ENCODE measurements around the gene KMT5C.
"Not testable (repeated sequence)": the region's sequence is repeated elsewhere in the genome, so short reads cannot be mapped to it uniquely, and the experiment has no call there.

The KMT5C gene

DNA sequence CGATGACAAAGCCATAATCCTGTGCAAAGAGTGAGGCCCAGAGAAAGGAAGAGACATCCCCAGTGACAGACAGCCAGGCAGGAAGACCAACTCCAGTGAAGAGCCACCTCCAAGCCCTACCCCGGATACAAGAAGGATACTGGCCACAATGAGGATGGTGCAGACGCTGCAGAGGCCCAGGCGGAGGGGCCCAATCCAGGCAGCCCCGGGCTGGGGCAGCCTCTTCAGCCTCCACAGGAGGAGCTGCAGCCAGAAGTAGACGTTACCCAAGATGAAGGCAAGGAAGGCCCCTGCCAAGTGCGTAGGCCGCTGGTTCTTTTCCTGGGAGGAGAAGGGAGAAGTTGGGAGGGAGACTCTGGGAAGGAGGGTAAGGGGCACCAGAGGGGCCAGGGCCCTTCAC, 23.0 kb upstream of the KMT5C start:
- DNase-seq (ENCODE audit: low spot score) = no peak

DNA sequence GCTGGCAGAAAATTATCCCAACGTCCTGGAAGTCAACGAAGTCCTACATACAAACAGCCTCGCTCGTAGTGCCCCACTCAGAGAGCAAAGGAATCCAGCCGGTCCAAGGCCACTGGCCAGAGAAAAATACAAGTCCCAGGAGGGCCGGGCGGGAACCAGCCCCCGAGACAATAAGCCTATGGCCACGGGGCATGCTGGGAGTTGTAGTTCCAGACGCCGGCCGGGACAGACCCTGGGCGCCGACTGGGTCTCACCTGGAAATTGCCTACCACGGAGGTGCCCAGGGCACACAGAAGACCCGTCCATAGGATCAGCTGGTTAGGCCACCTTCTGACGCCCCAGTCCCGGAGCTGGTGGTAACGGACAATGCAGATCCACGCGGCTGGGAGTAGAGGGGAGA, 19.9 kb upstream of the KMT5C start:
- no peak for DNase-seq (ENCODE audit: low spot score)

DNA sequence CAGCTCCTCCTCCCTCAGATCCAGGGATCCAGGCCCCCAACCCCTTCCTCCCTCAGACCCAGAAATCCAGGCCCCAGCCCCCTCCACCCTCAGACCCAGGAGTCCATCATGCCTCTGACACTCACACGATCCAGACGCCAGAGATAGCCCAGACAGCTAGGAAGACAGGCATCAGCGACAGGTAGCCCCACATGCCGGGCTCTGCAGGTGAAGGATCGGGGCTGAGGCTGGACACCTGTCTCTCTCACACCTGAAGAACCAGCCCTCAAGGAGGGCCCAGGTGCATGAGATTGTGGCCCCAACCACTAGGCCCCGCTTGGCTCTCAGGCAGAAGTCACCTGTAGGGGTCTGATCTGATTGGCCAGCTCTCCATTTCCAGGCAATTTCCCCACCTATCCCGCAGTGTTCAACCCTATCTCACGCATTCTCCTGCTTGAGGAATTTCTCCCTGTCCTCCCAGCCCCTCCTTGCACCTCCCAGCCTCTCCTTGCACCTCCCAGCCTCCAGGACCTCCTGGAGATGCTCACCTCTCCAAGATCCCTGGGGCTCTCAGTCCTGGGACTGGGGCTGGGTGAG, 18.7 kb upstream of the KMT5C start:
- no peak for DNase-seq (ENCODE audit: low spot score)

DNA sequence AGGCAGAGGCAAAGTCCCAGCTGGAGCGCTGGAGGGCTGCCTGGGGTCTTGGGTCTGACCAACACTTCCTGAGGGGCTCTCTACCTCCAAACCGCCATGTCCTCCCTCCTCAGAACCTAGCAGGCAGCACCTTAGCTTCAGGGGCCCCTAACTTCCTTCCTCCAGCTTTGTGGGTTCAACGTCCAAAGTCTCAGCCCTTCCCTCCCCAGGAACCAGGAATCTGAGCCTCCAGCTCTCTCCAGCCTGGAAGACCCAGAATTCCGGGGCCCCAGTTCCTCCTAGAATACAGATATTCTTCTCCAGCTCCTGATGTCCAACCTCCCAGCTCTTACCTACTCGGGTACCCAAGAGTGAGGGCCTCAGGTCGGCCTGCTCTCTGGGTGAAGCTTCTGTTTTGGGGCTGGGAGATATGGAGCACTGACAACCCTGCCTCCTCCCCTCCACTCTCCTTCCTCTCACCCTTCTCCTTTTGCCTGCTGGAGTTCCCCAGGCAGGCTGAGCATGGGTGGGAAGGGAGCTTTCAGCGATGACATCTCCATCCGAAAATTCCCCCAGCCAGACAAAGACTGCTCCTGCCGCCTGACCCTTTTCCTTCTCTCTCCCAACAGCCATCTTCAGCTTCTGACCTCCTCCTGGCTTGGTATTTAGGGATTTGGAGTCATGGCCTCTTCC, 18.1 kb upstream of the KMT5C start:
- no peak for DNase-seq (ENCODE audit: low spot score)

DNA sequence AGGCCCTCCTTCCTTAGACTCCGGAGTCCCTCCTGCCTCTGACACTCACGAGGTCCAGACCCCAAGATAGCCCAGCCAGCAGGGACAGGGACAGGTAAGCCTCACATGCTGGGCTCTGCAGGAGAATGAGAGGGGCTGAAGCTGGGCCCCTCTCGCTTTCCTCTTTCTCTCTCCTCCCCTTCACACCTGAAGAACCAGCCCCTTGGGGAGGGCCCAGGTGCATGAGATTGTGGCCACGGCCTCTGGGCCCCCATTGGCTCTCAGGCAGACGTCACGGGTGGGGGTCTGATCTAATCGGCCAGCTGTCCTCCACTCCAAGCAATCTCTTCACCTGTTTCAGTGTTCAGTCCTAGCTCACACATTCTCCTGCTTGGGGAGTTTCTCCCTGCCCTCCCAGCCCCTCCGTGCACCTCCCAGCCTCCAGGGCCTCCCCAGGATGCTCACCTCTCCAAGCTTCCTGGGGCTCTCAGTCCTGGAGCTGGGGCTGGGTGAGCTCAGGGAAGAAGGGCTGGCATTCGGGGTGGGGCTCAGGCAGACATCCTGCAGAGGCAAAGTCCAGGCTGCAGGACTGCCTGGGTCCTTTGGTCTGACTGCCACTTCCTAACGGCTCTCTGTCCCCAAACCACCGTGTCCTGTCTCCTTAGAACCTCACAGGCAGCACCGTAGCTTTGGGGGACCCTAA, 17.3 kb upstream of the KMT5C start:
- DNase-seq (ENCODE audit: low spot score) = no peak

DNA sequence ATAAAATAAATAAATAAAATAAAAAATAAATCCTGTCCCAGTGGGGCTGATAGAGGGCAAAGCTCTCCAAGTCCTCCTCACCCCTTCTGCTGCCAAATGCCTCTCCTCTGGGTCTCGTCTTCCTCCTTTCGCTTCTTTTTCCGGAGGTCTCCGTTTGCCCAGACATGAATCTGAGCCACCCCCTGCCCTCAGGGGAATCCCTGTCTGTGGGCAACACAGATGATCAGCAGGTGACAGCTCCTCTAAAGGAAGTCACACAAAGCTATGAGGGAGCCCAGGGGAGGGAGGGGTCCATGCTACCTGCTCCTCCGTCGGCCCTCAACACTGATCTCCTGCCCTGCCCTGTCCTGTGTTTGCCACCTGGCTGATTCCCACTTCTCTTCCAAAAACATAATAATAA, 15.0 kb upstream of the KMT5C start:
- no peak for DNase-seq (ENCODE audit: low spot score)

DNA sequence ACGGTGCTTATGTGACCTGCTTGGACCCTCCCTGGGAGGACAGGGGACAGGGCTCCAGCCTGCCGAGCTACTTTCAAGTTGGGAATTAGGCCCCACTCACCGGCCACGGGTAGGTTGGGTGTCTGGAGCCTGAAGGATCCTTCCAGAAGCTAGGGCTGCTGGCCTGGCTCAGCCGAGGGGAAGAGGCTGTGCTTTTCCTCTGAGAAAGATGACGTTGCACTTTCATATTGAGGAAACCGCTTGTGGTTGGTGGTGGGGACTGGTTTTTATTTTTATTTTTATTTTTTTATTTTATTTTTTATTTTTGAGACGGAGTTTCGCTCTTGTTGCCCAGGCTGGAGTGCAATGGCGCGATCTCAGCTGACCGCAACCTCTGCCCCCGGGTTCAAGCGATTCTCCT, 14.5 kb upstream of the KMT5C start, which contains the start of gene TMEM150B:
Gene TMEM150B, minus strand, starts transcription at position 170 of the 400 bp plus-strand sequence. CDS start 4,305 bp downstream, outside the sequence.
- DNase-seq (ENCODE audit: low spot score) = no peak

DNA sequence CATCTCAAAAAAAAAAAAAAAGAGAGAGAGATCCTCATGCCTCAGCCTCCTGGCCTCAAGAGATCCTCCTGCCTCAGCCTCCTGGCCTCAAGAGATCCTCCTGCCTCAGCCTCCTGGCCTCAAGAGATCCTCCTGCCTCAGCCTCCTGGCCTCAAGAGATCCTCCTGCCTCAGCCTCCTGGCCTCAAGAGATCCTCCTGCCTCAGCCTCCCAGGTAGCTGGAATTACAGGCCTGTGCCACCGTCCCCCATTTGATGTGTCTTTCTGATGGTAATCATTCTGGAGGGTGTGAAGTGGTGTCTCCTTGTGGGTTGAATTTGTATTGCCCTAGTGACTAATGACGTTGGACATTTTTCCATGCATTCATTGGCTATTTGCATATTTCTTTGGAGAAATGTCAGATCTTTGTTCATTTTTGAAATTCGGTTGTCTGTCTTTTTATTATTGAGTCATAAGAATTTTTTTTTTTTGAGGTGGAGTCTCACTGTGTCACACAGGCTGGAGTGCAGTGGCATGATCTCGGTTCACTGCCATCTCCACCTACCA, 10.8 kb upstream of the KMT5C start:
- not testable (repeated sequence) for DNase-seq (ENCODE audit: low spot score)

DNA sequence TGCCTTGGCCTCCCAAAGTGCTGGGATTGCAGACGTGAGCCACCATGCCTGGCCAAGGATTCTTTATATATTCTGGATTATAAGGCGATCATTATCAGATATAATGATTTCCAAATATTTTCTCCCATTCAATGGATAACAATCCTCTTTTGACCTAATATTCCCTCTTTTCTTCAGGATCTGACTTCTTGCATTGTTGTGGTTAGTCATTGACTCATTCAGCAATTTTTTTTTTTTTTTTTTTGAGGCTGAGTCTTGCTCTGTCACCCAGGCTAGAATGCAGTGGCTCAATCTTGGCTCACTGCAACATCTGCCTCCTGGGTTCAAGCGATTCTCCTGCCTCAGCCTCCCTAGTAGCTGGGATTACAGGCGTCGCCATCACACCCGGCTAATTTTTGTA, 9.9 kb upstream of the KMT5C start:
- DNase-seq (ENCODE audit: low spot score) = not testable (repeated sequence)

DNA sequence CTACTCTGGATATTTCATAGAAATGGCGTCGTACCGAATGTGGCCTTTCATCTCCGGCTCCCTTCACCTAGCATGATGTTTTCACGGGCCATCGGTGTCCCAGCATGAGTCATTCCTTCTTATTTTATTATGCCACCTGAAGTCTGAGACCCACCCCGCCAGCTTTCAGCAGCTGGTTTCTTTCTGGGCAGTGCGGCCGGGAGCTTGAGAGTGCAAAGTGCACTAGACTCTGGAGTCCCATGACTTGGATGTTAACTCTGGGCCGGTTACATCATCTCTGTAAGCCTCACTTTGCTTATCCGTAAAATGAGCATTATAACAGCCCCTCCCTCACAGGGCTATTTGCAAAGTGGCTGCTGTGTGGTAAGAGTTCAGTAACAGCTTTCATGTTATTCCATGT, 5.8 kb upstream of the KMT5C start:
- no peak for DNase-seq (ENCODE audit: low spot score)

DNA sequence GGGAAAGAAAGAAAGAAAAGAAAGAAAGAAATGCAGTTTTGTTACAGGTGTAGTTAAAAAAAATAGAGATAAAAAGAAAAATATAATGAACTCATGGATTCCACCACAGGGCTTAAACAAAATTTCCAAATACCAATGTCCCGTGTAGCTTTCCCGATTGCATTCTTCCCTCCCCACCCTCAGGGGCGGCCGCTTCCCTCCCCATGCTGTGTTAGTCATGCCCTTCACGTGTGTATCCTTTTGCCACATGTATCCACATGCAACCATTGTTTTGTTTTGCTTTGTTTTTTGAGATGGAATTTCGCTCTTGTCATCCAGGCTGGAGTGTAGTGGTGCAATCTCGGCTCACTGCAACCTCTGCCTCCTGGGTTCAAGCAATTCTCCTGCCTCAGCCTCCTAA, 3.6 kb upstream of the KMT5C start:
- no peak for DNase-seq (ENCODE audit: low spot score)

DNA sequence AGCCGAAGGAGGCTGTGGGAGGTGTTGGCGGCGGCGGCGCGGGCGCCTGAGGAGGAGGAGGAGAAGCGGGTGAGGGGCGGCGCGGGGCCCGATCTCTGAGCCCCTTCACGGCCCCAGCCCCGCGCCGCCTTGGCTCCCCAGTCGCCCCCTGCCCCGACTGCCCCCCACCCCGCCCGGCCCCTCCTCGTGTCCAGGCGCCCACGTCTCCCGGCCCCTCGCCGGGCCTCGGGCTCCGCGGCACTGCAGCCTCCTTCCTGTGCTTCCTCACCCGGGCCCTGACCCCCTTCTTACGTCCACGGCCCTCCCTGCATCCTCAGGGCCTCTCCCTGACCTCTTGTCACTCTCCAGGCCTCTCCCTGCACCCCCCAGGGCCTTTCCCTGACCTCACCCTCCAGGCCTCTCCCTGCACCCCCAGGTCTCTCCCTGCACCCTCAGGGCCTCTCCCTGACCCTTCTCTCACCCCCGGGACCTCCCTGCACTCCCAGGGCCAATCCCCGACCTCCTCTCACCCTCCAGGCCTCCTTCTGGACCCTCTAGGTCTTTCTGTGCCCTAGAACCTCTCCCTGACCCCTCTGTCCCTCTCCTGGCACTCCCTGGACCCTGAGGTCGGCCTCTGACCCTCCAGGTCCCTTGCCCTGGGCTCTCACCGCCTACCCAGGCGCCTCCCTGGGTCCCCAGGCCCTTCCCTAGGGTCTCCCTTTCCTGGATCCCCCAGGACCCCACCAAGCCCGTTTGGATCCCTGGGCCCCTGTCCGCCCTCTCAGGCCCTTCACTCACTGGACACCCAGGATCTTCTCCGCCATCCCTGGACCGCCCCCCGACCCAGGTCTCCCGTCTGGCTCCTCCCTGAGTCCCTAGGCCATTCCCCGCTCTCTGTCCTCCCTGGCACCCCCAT, 460 bp downstream of the KMT5C start:
- no peak for DNase-seq (ENCODE audit: low spot score)

DNA sequence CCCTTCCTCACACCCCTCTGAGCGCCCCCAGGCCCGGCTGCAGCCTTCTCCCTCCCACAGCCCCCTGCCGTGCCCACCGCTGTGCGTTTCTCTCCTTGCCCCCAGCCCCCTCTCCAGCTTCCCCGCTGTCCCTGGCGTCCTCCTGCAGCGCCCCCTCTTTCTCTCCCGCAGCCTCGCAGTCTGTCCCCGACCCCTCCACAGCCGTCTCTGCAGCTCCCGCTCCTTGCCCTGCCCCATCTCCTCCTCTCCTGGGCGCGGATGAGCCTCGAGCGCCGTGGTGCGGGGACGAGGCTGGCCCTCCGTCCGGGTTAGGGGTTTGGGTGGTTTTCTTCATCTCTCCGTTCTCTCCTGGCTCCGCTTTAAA, 1.1 kb downstream of the KMT5C start:
- DNase-seq (ENCODE audit: low spot score) = no peak

DNA sequence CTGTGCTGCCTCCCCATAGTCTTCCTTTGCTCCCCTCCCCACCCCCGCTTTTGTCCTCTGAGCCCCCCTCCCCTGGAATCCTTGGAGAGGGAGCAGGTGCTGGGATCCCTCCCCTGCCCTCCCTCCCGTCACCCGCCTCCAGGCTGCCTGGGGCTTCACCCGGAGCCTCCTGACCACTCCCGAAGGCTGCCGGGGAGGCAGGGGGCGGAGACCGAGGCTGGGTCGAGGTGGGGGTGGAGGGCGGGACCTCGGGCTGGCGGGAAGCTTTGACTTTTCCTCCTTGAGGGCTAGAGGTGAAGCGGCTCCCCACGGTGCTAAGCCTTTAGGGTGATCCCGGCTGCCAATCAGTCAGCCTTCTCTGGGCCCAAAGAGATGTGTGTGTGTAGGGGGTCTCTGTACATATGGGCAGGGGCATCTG, 1.5 kb downstream of the KMT5C start:
- DNase-seq (ENCODE audit: low spot score) = peak; percentile 48

DNA sequence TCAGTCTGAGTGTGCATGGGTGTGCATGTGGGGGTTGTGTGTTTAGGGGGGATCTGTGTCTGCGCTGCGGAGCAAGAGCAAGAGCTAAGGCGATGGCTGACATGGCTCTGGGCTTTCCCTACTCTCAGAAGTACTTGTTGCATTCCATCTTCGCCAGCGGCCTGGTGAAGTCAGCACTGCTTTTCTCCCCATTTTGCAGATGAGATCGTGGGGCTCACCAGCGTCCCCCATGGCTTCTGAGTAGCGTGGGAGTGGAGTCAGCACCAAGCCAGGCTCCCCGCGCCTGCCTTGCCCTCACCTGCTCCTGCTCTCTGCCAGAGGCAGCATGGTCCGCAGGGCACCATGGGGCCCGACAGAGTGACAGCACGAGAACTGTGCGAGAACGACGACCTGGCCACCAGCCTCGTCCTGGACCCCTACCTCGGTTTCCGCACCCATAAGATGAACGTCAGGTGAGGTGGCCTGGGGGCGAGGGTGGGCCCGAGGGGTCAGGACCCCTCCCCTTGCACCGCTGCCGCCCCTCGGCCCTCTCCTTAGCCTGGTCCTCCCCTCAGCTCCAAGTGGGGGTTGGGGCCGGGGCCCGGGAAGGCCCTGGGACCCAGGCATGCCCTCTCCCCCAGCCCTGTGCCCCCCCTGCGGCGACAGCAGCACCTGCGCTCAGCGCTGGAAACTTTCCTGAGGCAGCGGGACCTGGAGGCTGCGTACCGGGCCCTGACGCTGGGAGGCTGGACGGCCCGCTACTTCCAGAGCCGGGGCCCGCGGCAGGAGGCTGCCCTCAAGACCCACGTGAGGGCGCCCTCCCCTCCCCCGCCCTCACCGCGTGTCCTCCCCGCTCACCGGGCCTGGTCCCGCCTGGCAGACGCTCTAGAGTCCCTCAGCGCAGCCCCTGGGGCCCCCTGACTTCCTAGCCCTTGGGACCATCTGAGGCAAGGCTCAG, 2.2 kb downstream of the KMT5C start:
- DNase-seq (ENCODE audit: low spot score) = no peak

DNA sequence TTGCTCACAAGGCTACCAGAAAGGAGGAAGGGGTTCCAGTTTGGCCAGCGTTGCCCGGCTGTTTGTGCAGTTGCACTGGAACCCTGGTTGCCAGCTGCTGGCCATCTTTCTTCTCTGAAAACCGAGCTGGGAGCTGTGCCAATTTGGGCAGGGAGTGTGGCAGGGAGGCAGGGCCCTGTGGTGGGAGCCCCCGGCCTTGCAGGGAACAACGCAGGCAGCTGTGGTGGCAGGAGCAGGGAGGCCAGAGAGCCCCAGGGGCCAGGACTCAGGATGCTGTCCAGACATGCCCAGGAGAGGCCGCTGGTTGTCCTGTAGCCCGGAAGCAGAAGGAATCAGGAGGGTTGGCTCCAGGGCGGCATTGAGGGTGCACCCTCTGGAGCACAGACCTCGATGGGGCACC, 4.8 kb downstream of the KMT5C start:
- no peak for DNase-seq (ENCODE audit: low spot score)

DNA sequence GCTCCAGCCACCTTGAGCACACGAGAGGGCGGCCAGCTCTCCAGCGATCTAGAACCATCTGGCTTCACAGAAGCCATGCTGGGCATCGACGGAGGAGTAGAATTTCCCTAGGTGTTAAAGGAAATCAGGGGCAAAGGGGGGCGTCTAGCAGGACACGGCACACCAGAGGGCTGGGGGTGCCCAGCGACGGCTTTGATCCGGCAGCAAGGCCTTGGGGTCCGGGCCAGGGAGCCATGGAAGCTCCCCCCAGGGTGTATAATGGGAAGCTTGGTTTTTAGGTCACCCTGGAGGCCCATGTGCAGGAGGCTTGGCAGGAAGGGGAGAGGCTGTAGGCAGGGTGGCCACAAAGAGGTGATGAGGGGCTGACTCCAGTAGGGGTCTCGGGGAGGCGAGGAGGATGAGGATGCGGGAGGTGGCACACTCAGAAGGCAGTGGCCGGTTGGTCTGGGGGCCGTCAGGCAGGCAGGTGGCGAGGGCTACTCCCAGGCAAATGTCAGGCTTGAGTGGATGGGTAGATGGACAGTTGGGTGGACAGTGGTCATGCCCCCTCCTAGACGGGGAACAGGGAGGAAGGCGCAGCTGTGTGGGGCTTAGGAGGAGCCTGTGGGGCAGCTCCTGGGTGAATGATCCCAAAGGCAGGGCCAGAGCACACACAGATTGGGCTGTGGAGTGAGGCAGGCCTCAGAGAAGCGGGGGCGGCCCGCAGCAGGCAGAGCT, 5.6 kb downstream of the KMT5C start:
- DNase-seq (ENCODE audit: low spot score) = no peak

DNA sequence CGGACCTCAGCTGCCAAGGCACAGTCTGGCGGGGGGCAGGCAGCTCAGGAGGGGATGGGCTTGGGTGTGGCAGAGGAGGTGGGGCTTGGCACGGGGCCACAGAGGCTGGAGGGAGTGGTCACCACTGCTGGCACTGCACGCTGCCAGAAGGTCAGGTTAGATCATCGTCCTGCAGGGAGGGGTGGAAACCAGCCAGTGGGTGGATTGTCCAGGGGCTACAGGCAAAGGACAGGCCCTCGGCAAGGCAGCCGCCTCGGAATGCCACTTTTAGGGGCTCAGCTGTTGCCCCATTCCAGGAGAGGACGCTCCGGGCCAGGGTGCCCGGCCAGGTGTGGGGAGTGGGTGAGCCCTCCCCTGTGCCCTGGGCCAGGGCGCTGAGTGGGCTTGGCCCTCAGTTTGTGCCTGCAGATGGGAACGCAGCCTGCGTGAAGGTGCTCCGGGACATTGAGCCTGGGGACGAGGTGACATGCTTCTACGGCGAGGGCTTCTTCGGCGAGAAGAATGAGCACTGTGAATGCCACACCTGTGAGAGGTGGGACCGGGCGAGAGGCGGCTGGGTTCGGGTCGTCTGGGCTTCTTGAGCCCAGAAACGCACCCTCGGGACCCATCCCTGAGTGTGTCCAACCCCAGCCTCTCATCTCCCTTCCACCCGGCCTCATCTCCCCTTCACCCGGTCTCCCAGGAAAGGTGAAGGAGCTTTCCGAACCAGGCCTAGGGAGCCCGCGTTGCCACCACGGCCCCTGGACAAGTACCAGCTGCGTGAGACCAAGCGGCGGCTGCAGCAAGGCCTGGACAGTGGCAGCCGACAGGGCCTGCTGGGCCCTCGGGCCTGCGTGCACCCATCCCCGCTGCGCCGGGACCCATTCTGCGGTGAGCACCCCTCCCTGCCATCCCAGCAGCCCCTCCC, 6.4 kb downstream of the KMT5C start:
- DNase-seq (ENCODE audit: low spot score) = no peak

DNA sequence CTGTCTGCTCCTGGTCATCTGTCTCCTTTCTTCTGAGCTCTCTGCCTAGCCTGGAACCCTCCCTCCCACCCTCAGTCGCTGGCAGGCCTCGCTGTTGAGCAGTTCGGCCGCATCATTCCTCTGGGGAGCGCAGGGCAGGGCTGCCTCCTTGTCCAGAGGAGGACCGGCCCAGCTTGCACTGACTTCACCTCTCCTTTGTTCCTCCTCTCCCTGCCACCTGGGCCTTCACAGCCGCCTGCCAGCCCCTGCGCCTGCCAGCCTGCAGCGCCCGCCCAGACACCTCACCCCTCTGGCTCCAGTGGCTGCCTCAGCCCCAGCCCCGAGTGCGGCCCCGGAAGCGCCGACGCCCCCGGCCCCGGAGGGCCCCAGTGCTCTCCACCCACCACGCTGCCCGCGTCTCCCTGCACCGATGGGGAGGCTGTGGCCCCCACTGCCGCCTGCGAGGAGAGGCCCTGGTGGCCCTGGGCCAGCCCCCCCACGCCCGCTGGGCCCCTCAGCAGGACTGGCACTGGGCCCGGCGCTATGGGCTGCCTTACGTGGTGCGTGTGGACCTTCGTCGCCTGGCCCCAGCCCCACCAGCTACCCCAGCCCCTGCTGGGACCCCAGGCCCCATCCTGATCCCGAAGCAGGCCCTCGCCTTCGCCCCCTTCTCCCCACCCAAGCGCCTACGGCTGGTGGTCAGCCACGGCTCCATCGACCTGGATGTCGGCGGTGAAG, 7.2 kb downstream of the KMT5C start:
- no peak for DNase-seq (ENCODE audit: low spot score)

Data from CD4-positive, alpha-beta T cell treated with Interleukin-2 at 100 ng/mL for 4 hours (primary cell).